HCT116 (cell line): ENCODE measurements around the gene CDYL. TPM values are rescaled to one million over a fixed set of nuclear protein-coding genes. Genes with fewer than 3 reads are reported as not detected.

Experiments used
- ATAC-seq: fragments of 200-7000 bp; cut with Tn5 transposase; 2 replicates; pipeline ENCODE4 v1.9.1; 2020; ENCODE audit warnings: mild to moderate bottlenecking, moderate library complexity
- BruUV-seq: library from RNA; stranded (reverse); fragments of 400-500 nt; replicated peaks from 2 replicates; lab custom pipeline; 2021; lab: Mats Ljungman, UMichigan
- CTCF ChIA-PET: fragments of 300-600 bp; sonication (Branson Sonifier 250); formaldehyde crosslinking; loops from one replicate; lab custom pipeline; 2021; ENCODE audit warnings: antibody characterized with exemption; lab: Charles Lee
- POLR2A ChIA-PET: fragments of 300-600, 350-600 bp; sonication (Branson Sonifier 250); formaldehyde crosslinking; loops from one replicate; lab custom pipeline; 2021; ENCODE audit warnings: antibody characterized with exemption; lab: Charles Lee
- RAD21 ChIA-PET, 2 experiments: fragments of 300-600 bp; sonication (Branson Sonifier 250); formaldehyde crosslinking; loops; one replicate each; lab custom pipeline; 2023; ENCODE audit warnings: low total read pairs in 2 of 2; ENCODE audit not compliant: uncharacterized antibody in 2 of 2, unreplicated experiment in 2 of 2, low non-redundant PET in 1 of 2; lab: Charles Lee
- DNase-seq: peaks from one replicate; pipeline ENCODE4 v3.0.0-alpha.2; 2010; ENCODE audit warnings: low read depth, low spot score
- H2AFZ ChIP-seq: fragments of 200-600 bp; shearing (Covaris generic), sonication (generic); 2 replicates; pipeline ENCODE4 v1.6.1; 2017; ENCODE audit warnings: low read depth, mixed run types, mixed read lengths, antibody characterized with exemption, low read length; ENCODE audit not compliant: poor library complexity, severe bottlenecking
- H3K27ac ChIP-seq: 2 replicates; pipeline ENCODE4 v1.5.1; 2012; ENCODE audit warnings: low read depth, low read length
- H3K27me3 ChIP-seq: fragments of 200-600 bp; sonication (generic); 2 replicates; pipeline ENCODE4 v1.6.1; 2016; ENCODE audit warnings: mixed run types, low read length, mixed read lengths; ENCODE audit not compliant: insufficient read depth
- H3K36me3 ChIP-seq, 2 experiments: fragments of 200-500 bp in 1 of 2; fragments of 200-600 bp in 1 of 2; sonication (Bioruptor generic) in 1 of 2; sonication (generic) in 1 of 2; 2 replicates each; pipeline versions ENCODE4 v1.5.1 to v1.6.1; 2014 to 2016; ENCODE audit warnings: low read length in 2 of 2, inconsistent platforms in 1 of 2, mixed read lengths in 1 of 2, mixed run types in 1 of 2; ENCODE audit not compliant: insufficient read depth in 2 of 2, control insufficient read depth in 1 of 2
- H3K4me1 ChIP-seq, 2 experiments: fragments of 200-600 bp in 1 of 2; sonication (generic) in 1 of 2; 2 replicates each; pipeline versions ENCODE4 v1.5.1 to v1.6.1; 2012 to 2017; ENCODE audit warnings: low read length in 2 of 2, inconsistent platforms in 1 of 2, mild to moderate bottlenecking in 1 of 2, mixed read lengths in 1 of 2, mixed run types in 1 of 2, moderate library complexity in 1 of 2; ENCODE audit not compliant: insufficient read depth in 2 of 2, control insufficient read depth in 1 of 2
- H3K4me2 ChIP-seq: fragments of 200-600 bp; sonication (generic); 2 replicates; pipeline ENCODE4 v1.6.1; 2017; ENCODE audit warnings: mixed run types, low read length, mixed read lengths
- H3K4me3 ChIP-seq, 2 experiments: fragments of 200-600 bp in 1 of 2; sonication (generic) in 1 of 2; replicated peaks in 1 of 2; 2 replicates each; pipeline ENCODE4 v1.5.1; 2011 to 2016; ENCODE audit warnings: low read length in 2 of 2, control low read depth in 1 of 2, low read depth in 1 of 2, mild to moderate bottlenecking in 1 of 2, mixed read lengths in 1 of 2, mixed run types in 1 of 2
- H3K79me2 ChIP-seq: fragments of 200-600 bp; sonication (generic); 2 replicates; pipeline ENCODE4 v1.6.1; 2017; ENCODE audit warnings: mild to moderate bottlenecking, mixed run types, low read length, moderate library complexity, mixed read lengths; ENCODE audit not compliant: insufficient read depth
- H3K9ac ChIP-seq: fragments of 200-600 bp; sonication (generic); 2 replicates; pipeline ENCODE4 v1.6.1; 2016; ENCODE audit warnings: low read length, mixed read lengths
- H3K9me2 ChIP-seq: fragments of 200-600 bp; sonication (generic), shearing (Covaris generic); 2 replicates; pipeline ENCODE4 v1.6.1; 2017; ENCODE audit warnings: mixed run types, mild to moderate bottlenecking, moderate library complexity; ENCODE audit not compliant: insufficient read depth
- H3K9me3 ChIP-seq, 2 experiments: fragments of 200-500 bp in 1 of 2; fragments of 200-600 bp in 1 of 2; sonication (Bioruptor generic) in 1 of 2; sonication (generic) in 1 of 2; 2 replicates each; pipeline ENCODE4 v1.6.1; 2014 to 2017; ENCODE audit warnings: low read length in 2 of 2, mixed read lengths in 2 of 2, inconsistent platforms in 1 of 2, low read depth in 1 of 2, mild to moderate bottlenecking in 1 of 2, mixed run types in 1 of 2, moderate library complexity in 1 of 2; ENCODE audit not compliant: control insufficient read depth in 1 of 2, insufficient read depth in 1 of 2
- H4K20me1 ChIP-seq: fragments of 200-600 bp; sonication (generic), shearing (Covaris generic); 2 replicates; pipeline ENCODE4 v1.6.1; 2017; ENCODE audit warnings: mixed run types, mild to moderate bottlenecking, moderate library complexity; ENCODE audit not compliant: insufficient read depth
- CBX3 ChIP-seq: IDR thresholded peaks from 2 replicates; pipeline ENCODE4 v1.6.1; 2012; ENCODE audit warnings: low read depth
- CEBPB ChIP-seq: IDR thresholded peaks from 2 replicates; pipeline ENCODE4 v1.6.1; 2012; ENCODE audit warnings: low read depth
- EGR1 ChIP-seq: IDR thresholded peaks from 2 replicates; pipeline ENCODE4 v1.6.1; 2012; ENCODE audit warnings: low read depth
- ELF1 ChIP-seq: IDR thresholded peaks from 2 replicates; pipeline ENCODE4 v1.6.1; 2012; ENCODE audit warnings: low read depth, borderline replicate concordance
- EZH2 ChIP-seq: fragments of 200-600 bp; sonication (generic); IDR thresholded peaks from 2 replicates; pipeline ENCODE4 v1.6.1; 2017; ENCODE audit warnings: antibody characterized with exemption, mixed run types
- JUND ChIP-seq: IDR thresholded peaks from 2 replicates; pipeline ENCODE4 v1.6.1; 2012
- POLR2A ChIP-seq: IDR thresholded peaks from 2 replicates; pipeline ENCODE4 v1.7.0; 2011; ENCODE audit warnings: borderline replicate concordance; ENCODE audit not compliant: insufficient read depth, insufficient read length; ENCODE audit errors: extremely low read depth
- POLR2AphosphoS5 ChIP-seq: IDR thresholded peaks from 2 replicates; pipeline ENCODE4 v1.6.1; 2011; ENCODE audit warnings: mild to moderate bottlenecking, low read depth, low read length, moderate library complexity
- RAD21 ChIP-seq: IDR thresholded peaks from 2 replicates; pipeline ENCODE4 v1.6.1; 2012; ENCODE audit warnings: low read depth, mild to moderate bottlenecking
- SIN3A ChIP-seq: IDR thresholded peaks from 2 replicates; pipeline ENCODE4 v1.6.1; 2012; ENCODE audit warnings: low read depth
- SP1 ChIP-seq: IDR thresholded peaks from 2 replicates; pipeline ENCODE4 v1.6.1; 2012; ENCODE audit warnings: low read depth
- TCF7L2 ChIP-seq: IDR thresholded peaks from 2 replicates; pipeline ENCODE4 v1.7.0; 2011; ENCODE audit warnings: borderline replicate concordance, inconsistent platforms; ENCODE audit not compliant: insufficient read depth, insufficient read length; ENCODE audit errors: extremely low read depth
- YY1 ChIP-seq: IDR thresholded peaks from 2 replicates; pipeline ENCODE4 v1.6.1; 2011; ENCODE audit warnings: low read length, low read depth, moderate library complexity, mild to moderate bottlenecking; ENCODE audit not compliant: insufficient replicate concordance; ENCODE audit errors: extremely low read depth
- ZBTB33 ChIP-seq: IDR thresholded peaks from 2 replicates; pipeline ENCODE4 v1.6.1; 2011; ENCODE audit warnings: mild to moderate bottlenecking, low read length, moderate library complexity; ENCODE audit not compliant: insufficient replicate concordance; ENCODE audit errors: extremely low read depth
- ZNF274 ChIP-seq: fragments of 200-500 bp; sonication (Bioruptor generic); IDR thresholded peaks from 2 replicates; pipeline ENCODE4 v1.6.1; 2014; ENCODE audit warnings: mild to moderate bottlenecking, low read depth, low read length, inconsistent platforms
- intact Hi-C: fragments of 100-400 bp; cut with micrococcal nuclease; formaldehyde crosslinking; loops from 2 replicates; pipeline ENCODE4 v1.10.0; 2022
- total RNA-seq: library from RNA; stranded (reverse); gene quantifications from one replicate; pipeline ENCODE4 v1.2.1, GENCODE V29; 2021; ENCODE audit not compliant: unreplicated experiment
- TF ChIP-seq, protein P1 (sequence below): IDR thresholded peaks from 2 replicates; pipeline ENCODE4 v1.6.1; 2012; ENCODE audit warnings: low read depth
- TF ChIP-seq, protein P2 (sequence below): IDR thresholded peaks from 2 replicates; pipeline ENCODE4 v1.6.1; 2012

The CDYL gene
- total RNA-seq, 1 experiment from 2014 or later = 42.6 TPM

- TF ChIP-seq, protein P1, sequence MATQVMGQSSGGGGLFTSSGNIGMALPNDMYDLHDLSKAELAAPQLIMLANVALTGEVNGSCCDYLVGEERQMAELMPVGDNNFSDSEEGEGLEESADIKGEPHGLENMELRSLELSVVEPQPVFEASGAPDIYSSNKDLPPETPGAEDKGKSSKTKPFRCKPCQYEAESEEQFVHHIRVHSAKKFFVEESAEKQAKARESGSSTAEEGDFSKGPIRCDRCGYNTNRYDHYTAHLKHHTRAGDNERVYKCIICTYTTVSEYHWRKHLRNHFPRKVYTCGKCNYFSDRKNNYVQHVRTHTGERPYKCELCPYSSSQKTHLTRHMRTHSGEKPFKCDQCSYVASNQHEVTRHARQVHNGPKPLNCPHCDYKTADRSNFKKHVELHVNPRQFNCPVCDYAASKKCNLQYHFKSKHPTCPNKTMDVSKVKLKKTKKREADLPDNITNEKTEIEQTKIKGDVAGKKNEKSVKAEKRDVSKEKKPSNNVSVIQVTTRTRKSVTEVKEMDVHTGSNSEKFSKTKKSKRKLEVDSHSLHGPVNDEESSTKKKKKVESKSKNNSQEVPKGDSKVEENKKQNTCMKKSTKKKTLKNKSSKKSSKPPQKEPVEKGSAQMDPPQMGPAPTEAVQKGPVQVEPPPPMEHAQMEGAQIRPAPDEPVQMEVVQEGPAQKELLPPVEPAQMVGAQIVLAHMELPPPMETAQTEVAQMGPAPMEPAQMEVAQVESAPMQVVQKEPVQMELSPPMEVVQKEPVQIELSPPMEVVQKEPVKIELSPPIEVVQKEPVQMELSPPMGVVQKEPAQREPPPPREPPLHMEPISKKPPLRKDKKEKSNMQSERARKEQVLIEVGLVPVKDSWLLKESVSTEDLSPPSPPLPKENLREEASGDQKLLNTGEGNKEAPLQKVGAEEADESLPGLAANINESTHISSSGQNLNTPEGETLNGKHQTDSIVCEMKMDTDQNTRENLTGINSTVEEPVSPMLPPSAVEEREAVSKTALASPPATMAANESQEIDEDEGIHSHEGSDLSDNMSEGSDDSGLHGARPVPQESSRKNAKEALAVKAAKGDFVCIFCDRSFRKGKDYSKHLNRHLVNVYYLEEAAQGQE = no peak
- no peak for TF ChIP-seq JUND
These were observed 1.3 kb upstream of the CDYL start (continued) for GRCh38 chr6:4774715-4775493.

DNA sequence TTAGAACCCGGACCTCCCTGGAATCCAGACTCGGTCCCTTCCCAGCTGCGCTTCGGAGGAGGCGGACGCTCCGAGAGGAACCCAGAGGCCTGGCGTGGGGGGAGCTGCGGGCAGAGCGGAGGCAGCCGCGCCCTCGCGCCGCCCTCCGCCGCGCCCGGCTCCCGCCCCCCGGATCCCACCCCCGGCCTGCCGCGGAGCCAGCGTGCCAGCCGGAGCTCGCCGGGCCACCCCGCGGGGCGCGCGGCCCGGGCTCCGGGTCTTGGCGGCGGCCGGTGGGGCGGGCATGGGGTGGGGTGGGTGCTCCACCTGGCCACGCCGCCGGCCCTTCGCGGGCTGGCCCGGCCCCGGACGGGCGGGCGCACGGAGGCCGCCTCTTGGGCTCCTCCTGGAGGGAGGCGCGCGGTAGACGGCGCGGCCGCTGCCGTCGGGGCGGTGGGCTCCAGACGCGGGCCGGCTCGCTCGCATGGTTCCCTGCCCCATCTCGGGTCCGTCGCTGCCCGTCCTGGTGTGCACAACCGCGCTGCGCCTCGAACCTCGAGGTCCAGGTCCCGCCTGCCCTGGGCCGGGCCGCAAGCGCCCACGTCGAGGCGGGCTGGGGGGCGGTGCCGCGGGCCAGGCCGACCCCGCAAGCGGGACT, 592 bp upstream of the CDYL start:
- ATAC-seq = peak; percentile 87
- no peaks in the 10 kb centered on the region for H3K27me3 ChIP-seq
- no peaks in the 10 kb centered on the region for H3K36me3 ChIP-seq
- peaks cover 7 to 37% of the 10 kb centered on the region in 2 experiments; a peak in 3 of 4 replicates for H3K4me1 ChIP-seq
- H3K9me3 ChIP-seq = no peaks in the 10 kb centered on the region
- BruUV-seq = no TSS peak
- H3K4me3 ChIP-seq = peak overlapping the region; percentile 37 to 57
- intact Hi-C loops = loop anchor here (1.0 to 5.0 kb wide), 3 partner anchors 128 to 418 kb away; no protein-coding TSS in a partner anchor
- peak overlapping the region; percentile 48 for H2AFZ ChIP-seq
- POLR2A ChIA-PET = interaction anchor here (0.9 kb wide), 1 partner anchor 128 kb away, joined by 3 read pairs; no protein-coding TSS in a partner anchor
- peaks cover 37% of the 10 kb centered on the region for H3K79me2 ChIP-seq
- RAD21 ChIA-PET = interaction anchor here in 1 of 2 experiments (0.6 to 0.9 kb wide), 2 partner anchors 128 to 167 kb away, joined by 5 read pairs; no protein-coding TSS in a partner anchor
- peak overlapping the region; percentile 57 for H3K9ac ChIP-seq
- H4K20me1 ChIP-seq = peaks cover 7% of the 10 kb centered on the region; the same call in 1 of the 2 replicates
- H3K9me2 ChIP-seq = no peaks in the 10 kb centered on the region
- DNase-seq = peak; percentile 68
- peak overlapping the region; percentile 84 for H3K27ac ChIP-seq
- CTCF ChIA-PET = interaction anchor here (1.7 kb wide), 1 partner anchor 128 kb away, joined by 5 read pairs; no protein-coding TSS in a partner anchor
- H3K4me2 ChIP-seq = peak overlapping the region; percentile 84
- TF ChIP-seq POLR2AphosphoS5 (peak; percentile 60), SP1 (peak; percentile 57), YY1 (peak; percentile 21), CBX3 (peak; percentile 50; the same call in 1 of the 2 replicates), POLR2A (no peak), ZBTB33 (no peak), RAD21 (no peak), CEBPB (no peak), EGR1 (0 out of 2 replicates have a peak, but pooled peaks have one; percentile 17), SIN3A (no peak), ELF1 (no peak), EZH2 (no peak), JUND (peak; percentile 16; the same call in 1 of the 2 replicates), ZNF274 (no peak), TCF7L2 (no peak)
- TF ChIP-seq, protein P2, sequence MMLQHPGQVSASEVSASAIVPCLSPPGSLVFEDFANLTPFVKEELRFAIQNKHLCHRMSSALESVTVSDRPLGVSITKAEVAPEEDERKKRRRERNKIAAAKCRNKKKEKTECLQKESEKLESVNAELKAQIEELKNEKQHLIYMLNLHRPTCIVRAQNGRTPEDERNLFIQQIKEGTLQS = no peak
